Stimulated activated CD4-positive, alpha-beta T cell treated with anti-CD3 and anti-CD28 coated beads, Interleukin-15, amount 100 ng/mL, for 48 hours (primary cell): ENCODE results near the gene ZNF654.
"Not testable (repeated sequence)": the region's sequence is repeated elsewhere in the genome, so short reads cannot be mapped to it uniquely, and the experiment has no call there.

ENCODE experiments used
- DNase-seq, 2 donors: peaks; one replicate each; pipeline ENCODE4 v3.0.0-alpha.2; 2020; ENCODE audit warnings: low read depth in 2 of 2

ZNF654 gene

GRCh38 chr3:88058581-88059379, at the start of gene ZNF654, which contains the start of gene CGGBP1:
TSS of gene ZNF654 (plus strand) at chr3:88059255. CDS start at chr3:88059320, 65 bp downstream.
TSS of gene CGGBP1 (minus strand) at chr3:88059005. CDS start at chr3:88055976, 3,029 bp downstream.
- DNase-seq = peak; percentile 96

- no peak for DNase-seq
These were observed 48.2 kb upstream of the ZNF654 start for GRCh38 chr3:88010810-88011209.

GRCh38 chr3:88013592-88013991, 45.5 kb upstream of the ZNF654 start:
- no peak for DNase-seq

GRCh38 chr3:88015656-88016055, 43.4 kb upstream of the ZNF654 start:
- DNase-seq = not testable (repeated sequence)

GRCh38 chr3:88019024-88019423, 40.0 kb upstream of the ZNF654 start:
- no peak for DNase-seq

- no peak for DNase-seq
These were observed 34.0 kb upstream of the ZNF654 start for GRCh38 chr3:88025001-88025552.

- no peak for DNase-seq
These were observed 30.2 kb upstream of the ZNF654 start for GRCh38 chr3:88028876-88029275.

- no peak for DNase-seq
These were observed 28.8 kb upstream of the ZNF654 start for GRCh38 chr3:88030210-88030609.

- DNase-seq = no peak
These were observed 27.4 kb upstream of the ZNF654 start for GRCh38 chr3:88031642-88032077.

GRCh38 chr3:88032245-88032644, 26.8 kb upstream of the ZNF654 start:
- no peak for DNase-seq

- no peak for DNase-seq
These were observed 26.0 kb upstream of the ZNF654 start for GRCh38 chr3:88033079-88033478.

GRCh38 chr3:88033808-88034207, 25.2 kb upstream of the ZNF654 start:
- DNase-seq = no peak

- no peak for DNase-seq
These were observed 24.4 kb upstream of the ZNF654 start for GRCh38 chr3:88034491-88035275.

- no peak for DNase-seq
These were observed 22.8 kb upstream of the ZNF654 start for GRCh38 chr3:88036221-88036620.

GRCh38 chr3:88038566-88038965, 20.5 kb upstream of the ZNF654 start:
- no peak for DNase-seq

GRCh38 chr3:88040529-88040928, 18.5 kb upstream of the ZNF654 start:
- no peak for DNase-seq

GRCh38 chr3:88041005-88041404, 18.1 kb upstream of the ZNF654 start:
- DNase-seq = no peak

GRCh38 chr3:88044411-88044810, 14.6 kb upstream of the ZNF654 start:
- no peak for DNase-seq

- DNase-seq = no peak
These were observed 12.3 kb upstream of the ZNF654 start for GRCh38 chr3:88046766-88047165.

GRCh38 chr3:88057630-88058305, 1.3 kb upstream of the ZNF654 start:
- DNase-seq = no peak

- DNase-seq = no peak
These were observed 812 bp upstream of the ZNF654 start for GRCh38 chr3:88058306-88058580.
